HG02610 (cell line): ENCODE data around the gene CACNA1B.
"Not testable (repeated sequence)": the region's sequence is repeated elsewhere in the genome, so short reads cannot be mapped to it uniquely, and the experiment has no call there.

Experiments
- ATAC-seq: cut with Tn5 transposase; IDR thresholded peaks from one replicate; pipeline ENCODE4 v1.9.1; 2021; ENCODE audit warnings: mild to moderate bottlenecking, moderate library complexity; ENCODE audit not compliant: unreplicated experiment

CACNA1B gene

GRCh38 chr9:137885121-137885520, 7.5 kb downstream of the CACNA1B start:
- not testable (repeated sequence) for ATAC-seq

- ATAC-seq: not testable (repeated sequence)
Observed at GRCh38 chr9:137888621-137889020, 11.0 kb downstream of the CACNA1B start.

DNA sequence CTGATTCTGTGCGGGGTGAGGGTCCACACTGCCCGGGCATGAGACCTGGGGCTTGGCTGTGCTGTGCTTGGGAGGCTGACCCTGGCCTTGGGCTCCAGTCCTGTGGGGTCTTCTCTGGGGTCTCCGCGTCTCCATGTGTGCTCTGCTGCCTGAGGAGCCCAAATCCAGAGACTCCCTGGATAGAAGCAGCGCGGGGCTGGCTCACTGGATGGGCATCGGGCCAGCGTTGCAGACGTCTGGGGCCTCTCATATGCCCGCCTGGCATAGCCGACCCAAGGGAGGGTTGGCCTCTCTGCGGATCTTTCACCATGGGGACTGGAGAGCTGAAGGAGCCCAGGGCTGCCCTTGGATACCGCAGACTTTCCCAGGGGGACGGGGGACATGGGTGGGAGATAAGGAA, 12.4 kb downstream of the CACNA1B start:
- ATAC-seq: not testable (repeated sequence)

DNA sequence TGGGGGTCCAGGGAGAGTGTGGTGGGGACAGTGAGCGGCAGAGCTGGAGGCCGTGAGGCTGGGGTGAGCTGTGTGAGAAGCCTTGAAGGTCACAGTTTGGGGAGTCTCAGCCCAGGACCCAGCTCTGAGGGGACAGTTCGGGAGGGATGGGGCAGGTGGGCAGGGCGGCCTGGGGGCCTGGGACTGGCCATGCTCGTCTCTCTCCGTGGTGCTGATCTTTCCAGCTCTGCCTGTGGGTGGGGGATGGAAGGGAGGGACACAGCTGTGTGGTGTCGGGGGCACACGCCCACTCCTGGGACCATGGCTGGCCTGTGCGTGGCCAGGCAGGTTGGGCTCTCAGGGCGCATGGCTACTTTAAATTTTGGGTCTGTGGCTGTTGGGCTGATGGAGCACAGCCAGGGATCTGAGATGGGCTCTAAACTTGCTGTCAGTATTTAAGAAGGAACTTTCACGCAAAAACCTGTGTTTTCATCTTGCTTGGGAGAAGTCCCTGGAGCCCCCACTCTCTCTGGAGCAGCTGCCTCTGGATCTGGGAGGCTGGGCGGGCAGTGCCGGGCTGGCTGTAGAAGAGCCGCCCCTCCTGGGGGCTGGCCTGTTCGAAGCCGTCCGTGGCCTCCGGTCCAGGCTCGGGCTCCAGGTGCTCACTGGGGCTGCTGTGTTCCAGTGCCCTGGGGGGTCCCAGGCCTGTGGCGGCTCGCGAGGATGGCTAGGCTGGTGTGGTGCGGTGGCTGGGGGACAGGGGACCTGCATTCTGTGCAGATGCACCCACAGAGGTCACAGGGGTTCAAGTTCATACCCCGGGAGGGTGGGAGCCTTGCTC, 13.4 kb downstream of the CACNA1B start:
- ATAC-seq: not testable (repeated sequence)

DNA sequence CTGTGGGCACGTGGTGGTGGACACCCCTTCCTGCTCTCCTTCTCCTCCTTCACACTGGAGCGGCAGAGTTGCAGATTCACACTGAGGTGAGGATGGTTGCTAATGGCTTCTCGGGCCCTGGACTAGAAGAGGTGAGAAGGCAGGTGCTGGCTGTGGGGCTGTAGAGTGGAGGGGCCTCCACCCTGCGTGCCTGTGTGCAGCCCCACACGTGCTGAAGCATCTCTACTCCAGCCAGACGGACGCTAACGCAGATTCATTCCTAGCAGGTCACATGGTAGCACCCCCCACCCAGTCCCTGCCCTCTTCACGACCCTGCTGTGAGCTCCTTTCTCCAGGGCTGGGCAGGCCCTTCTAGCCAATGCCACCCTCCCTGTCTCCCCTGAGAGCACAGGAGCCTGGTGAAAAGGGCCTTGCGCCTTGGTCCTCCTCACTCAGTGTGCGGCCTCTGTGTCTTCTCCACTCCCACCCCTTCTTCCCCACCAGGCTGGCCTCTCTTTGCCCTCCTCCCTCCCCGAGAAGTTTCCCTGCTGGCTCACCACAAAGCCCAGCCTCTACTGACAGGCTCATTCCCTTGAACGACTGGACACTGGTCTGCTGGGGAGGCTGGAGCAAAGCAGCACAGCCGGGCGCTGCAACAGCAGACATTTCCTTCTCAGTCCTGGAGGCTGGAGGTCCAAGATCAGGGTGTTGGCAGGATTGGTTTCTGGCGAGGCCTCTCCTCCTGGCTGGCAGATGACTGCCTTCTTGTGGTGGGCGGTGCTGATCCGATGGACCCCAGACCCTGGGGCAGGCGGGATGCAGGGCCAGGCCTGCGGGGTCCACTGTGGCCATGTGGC, 14.2 kb downstream of the CACNA1B start:
- ATAC-seq: no peak

DNA sequence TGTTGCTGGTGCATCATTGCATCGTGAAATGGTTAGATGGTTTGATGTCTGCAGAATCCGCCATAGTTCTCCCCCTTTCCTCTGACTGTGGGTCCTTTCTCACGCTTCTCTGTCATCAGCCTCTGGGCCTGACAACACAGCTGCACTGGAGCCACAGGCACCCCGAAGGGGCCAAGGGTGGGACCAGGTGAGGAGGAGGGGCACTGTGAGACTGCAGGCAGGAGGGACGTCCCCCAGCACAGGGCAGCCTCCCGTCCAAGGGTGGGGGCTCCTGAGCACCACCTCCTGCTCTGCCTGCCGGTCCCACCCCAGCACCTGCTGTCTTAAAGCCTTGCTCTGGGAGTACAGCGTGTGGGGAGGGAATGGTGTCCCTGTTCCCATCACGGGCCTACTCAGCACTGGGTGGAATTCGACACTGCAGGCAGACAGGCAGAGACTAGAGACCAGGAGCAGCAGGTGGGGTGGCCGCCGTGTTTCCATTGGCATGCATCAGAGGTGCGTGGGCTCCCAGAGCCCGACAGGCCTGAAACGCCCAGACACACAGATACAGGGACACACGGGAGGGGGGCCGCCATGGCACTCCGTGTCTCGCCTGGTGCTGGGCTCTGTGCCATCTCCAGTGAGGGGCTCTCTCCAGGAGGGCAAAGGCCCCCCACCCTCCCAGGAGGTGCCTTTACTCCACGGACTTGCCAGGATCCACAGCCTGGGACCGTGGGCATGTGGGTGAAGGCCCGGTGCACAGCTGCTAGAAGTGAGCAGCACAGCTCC, 15.0 kb downstream of the CACNA1B start:
- ATAC-seq: no peak

GRCh38 chr9:137893670-137894069, 16.1 kb downstream of the CACNA1B start:
- ATAC-seq: no peak

GRCh38 chr9:137899551-137900360, 22.2 kb downstream of the CACNA1B start:
- no peak for ATAC-seq

- no peak for ATAC-seq
Observed at GRCh38 chr9:137900584-137901310, 23.2 kb downstream of the CACNA1B start.

DNA sequence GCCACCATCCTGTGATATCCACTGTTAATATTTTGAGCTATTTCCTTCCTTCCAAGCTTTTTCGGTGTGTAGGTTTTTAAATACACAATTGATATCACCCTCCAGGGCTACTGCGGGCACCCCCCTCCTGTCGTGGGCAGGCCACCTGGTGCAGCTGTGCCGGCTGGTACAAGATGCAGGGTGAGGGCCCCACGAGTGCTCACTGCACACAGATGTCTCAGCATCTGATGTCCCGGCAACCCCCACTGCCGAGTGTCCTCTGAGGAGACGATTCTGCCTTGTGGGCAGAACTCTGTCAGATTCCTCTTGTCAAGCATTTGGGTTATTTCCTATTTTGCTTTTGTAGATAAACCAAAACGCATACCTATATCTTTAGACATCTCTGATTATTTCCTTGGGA, 25.1 kb downstream of the CACNA1B start:
- no peak for ATAC-seq

DNA sequence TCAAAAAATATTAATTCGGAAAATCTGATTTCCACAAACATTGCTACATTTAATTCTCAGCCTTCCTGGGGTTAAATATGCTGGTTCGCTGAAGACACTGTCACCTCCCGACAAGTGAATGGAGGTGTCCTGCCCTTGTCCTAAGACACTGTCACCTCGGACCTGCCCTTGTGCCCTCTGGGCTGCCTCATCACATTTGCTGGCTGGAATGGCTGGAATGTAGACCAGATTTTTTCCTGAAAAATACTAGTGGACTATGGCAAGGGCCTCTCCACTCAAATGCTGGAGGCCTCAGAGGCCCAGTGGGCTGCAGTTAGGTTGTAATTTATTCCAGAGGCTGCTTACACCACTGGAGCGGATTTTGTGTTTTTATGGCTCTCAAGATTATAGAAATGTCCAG, 28.2 kb downstream of the CACNA1B start:
- no peak for ATAC-seq

DNA sequence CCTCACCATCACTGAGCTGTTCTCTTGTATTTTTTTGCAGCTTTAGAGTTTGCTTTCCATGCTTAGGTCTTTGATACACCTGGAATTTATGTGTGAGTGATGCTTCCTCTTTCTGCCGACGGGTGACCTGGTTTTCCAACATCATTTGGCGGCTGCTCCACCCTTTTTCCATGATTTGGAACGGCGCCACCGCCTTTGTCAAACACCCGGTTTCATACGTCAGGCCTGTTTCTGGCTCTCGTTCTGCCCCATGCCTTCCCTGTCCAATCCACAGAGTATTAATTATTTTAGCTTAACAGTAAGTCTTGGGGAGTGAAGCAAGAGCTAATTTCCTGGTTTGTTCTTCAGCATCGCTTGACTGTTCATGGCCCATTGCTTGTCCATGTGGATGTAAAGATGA, 30.2 kb downstream of the CACNA1B start:
- ATAC-seq: no peak

- no peak for ATAC-seq
Observed at GRCh38 chr9:137912671-137913070, 35.1 kb downstream of the CACNA1B start.

- ATAC-seq: no peak
Observed at GRCh38 chr9:137913132-137913531, 35.5 kb downstream of the CACNA1B start.

DNA sequence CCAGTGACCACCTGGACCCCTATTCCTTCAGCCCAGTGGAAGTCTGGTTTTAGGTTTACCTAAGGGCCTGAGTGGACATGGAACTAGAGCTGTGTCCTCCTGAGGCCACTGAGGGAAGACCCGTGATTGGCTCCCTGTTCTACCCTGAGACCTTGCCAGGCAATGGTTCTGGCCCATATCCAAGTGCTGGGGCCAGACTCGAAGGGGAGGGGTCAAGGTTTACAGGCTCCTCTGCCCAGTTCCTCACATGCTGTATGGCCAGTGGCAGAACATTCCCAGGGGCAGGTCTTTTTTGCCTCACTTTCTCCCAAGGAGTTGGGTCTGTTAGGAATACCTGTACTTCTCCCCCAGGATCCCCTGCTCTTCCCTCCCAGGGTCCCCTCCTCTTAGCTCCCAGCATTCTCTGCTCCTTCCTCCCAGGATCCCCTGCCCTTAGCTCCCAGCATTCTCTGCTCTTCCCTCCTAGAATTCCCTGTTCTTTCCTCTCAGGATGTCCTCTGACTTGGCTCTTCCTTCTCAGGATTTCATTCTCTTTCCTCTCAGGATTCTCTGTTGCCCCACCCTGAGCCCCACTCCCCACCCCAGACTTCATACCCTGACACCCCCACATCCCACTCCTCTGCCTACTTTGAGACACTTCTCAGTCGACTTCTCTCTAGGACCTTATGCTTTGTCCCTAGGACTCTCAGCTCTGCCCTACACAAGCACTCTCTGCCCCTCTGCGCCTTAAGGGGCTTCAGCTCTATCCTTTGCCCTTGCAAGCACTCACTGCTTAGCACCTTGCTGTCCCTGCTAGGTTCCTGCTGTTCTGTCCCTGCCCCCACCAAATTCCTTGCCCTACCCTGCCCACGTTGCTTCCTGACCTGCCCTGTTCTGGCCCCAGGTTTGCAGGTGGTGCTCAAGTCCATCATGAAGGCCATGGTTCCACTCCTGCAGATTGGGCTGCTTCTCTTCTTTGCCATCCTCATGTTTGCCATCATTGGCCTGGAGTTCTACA, 36.5 kb downstream of the CACNA1B start:
- no peak for ATAC-seq

- no peak for ATAC-seq
Observed at GRCh38 chr9:137916540-137916939, 39.0 kb downstream of the CACNA1B start.

- no peak for ATAC-seq
Observed at GRCh38 chr9:137917116-137917515, 39.5 kb downstream of the CACNA1B start.

DNA sequence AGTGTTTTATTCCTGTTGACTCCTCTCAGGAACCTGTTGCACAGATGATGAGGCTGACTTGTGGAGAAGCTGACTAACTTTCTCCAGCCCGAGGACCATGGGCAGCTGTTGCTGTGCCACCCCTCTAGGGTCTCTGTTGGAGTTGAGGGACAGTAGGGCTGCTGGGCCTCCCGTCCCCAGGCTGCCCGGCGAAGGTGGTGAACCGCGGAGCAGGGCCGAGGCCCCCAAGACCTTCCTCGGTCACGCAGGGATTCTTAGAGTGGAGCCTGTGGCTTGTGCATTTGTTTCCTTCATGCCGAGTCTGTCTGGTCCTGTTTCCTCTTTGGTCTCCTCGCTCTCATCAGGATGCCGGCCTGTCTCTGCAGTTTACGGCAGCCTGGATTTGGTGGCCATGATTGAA, 40.2 kb downstream of the CACNA1B start:
- ATAC-seq: no peak
